RPMI8226 (cell line): ENCODE data around the gene MPC1.
"Not testable (repeated sequence)": the region's sequence is repeated elsewhere in the genome, so short reads cannot be mapped to it uniquely, and the experiment has no call there.

ENCODE experiments used
- DNase-seq: peaks from one replicate; pipeline ENCODE4 v3.0.0-alpha.2; 2015

MPC1 gene

GRCh38 chr6:166379103-166379586 is 3.6 kb downstream of the MPC1 start:
- DNase-seq = no peak

- no peak for DNase-seq
Observed at GRCh38 chr6:166377721-166378120, 5.0 kb downstream of the MPC1 start.

- DNase-seq = no peak
Observed at GRCh38 chr6:166375013-166375412, 7.7 kb downstream of the MPC1 start.

GRCh38 chr6:166370489-166370888 is 12.3 kb downstream of the MPC1 start:
- no peak for DNase-seq

- no peak for DNase-seq
Observed at GRCh38 chr6:166369782-166370181, 13.0 kb downstream of the MPC1 start.

GRCh38 chr6:166366921-166367320 is 15.8 kb downstream of the MPC1 start:
- DNase-seq = no peak

GRCh38 chr6:166365806-166366205 is 16.9 kb downstream of the MPC1 start:
- no peak for DNase-seq

- DNase-seq = no peak
Observed at GRCh38 chr6:166365221-166365620, 17.5 kb downstream of the MPC1 start.

GRCh38 chr6:166364456-166364855 is 18.3 kb downstream of the MPC1 start:
- no peak for DNase-seq

- not testable (repeated sequence) for DNase-seq
Observed at GRCh38 chr6:166362427-166362826, 20.3 kb downstream of the MPC1 start.

- no peak for DNase-seq
Observed at GRCh38 chr6:166361077-166361429, 21.7 kb downstream of the MPC1 start.

GRCh38 chr6:166360243-166361076 is 22.3 kb downstream of the MPC1 start:
- DNase-seq = no peak

- peak; percentile 37 for DNase-seq
Observed at GRCh38 chr6:166355552-166355951, 27.2 kb downstream of the MPC1 start.

GRCh38 chr6:166354965-166355364 is 27.8 kb downstream of the MPC1 start:
- DNase-seq = no peak

- DNase-seq = no peak
Observed at GRCh38 chr6:166354143-166354542, 28.6 kb downstream of the MPC1 start.

- DNase-seq = no peak
Observed at GRCh38 chr6:166353507-166353906, 29.2 kb downstream of the MPC1 start.

GRCh38 chr6:166352923-166353322 is 29.8 kb downstream of the MPC1 start:
- DNase-seq = no peak

GRCh38 chr6:166351715-166352285 is 30.9 kb downstream of the MPC1 start:
- peak; percentile 60 for DNase-seq

GRCh38 chr6:166348305-166348949 is 34.3 kb downstream of the MPC1 start:
- no peak for DNase-seq

- DNase-seq = no peak
Observed at GRCh38 chr6:166346965-166347364, 35.8 kb downstream of the MPC1 start.

GRCh38 chr6:166346449-166346848 is 36.3 kb downstream of the MPC1 start:
- no peak for DNase-seq

- not testable (repeated sequence) for DNase-seq
Observed at GRCh38 chr6:166345672-166346071, 37.1 kb downstream of the MPC1 start.

- DNase-seq = not testable (repeated sequence)
Observed at GRCh38 chr6:166344921-166345320, 37.8 kb downstream of the MPC1 start.

GRCh38 chr6:166344240-166344639 is 38.5 kb downstream of the MPC1 start:
- DNase-seq = no peak
